Mesothelial cell of epicardium (in vitro differentiated cells): ENCODE data around the gene POLDIP2. TPM values are rescaled to one million over a fixed set of nuclear protein-coding genes. Genes with fewer than 3 reads are reported as not detected.

ENCODE experiments used
- DNase-seq, 2 experiments: peaks; one replicate each; pipeline ENCODE4 v3.0.0; 2021; ENCODE audit warnings: low spot score in 2 of 2; ENCODE audit not compliant: unreplicated experiment in 2 of 2
- H3K27ac Mint-ChIP-seq: 2 replicates; pipeline ENCODE4 v1.8.0; 2021; ENCODE audit warnings: mixed read lengths
- H3K27me3 Mint-ChIP-seq: 2 replicates; pipeline ENCODE4 v1.8.0; 2021; ENCODE audit warnings: low read depth, mixed read lengths
- H3K36me3 Mint-ChIP-seq: 2 replicates; pipeline ENCODE4 v1.8.0; 2021; ENCODE audit warnings: mixed read lengths
- H3K4me1 Mint-ChIP-seq: 2 replicates; pipeline ENCODE4 v1.8.0; 2021; ENCODE audit warnings: mixed read lengths
- H3K4me3 Mint-ChIP-seq: 2 replicates; pipeline ENCODE4 v1.8.0; 2021; ENCODE audit warnings: mild to moderate bottlenecking, moderate library complexity, mixed read lengths
- H3K9me3 Mint-ChIP-seq: 2 replicates; pipeline ENCODE4 v1.8.0; 2021; ENCODE audit warnings: mixed read lengths
- CTCF ChIP-seq: fragments of 200-600 bp; sonication (generic); IDR thresholded peaks from one replicate; pipeline ENCODE4 v1.5.0; 2021; ENCODE audit warnings: antibody characterized with exemption; ENCODE audit not compliant: unreplicated experiment
- total RNA-seq: library from RNA; stranded (reverse); gene quantifications from 3 replicates; pipeline ENCODE4 v1.2.1, GENCODE V29; 2021

Gene POLDIP2, protein sequence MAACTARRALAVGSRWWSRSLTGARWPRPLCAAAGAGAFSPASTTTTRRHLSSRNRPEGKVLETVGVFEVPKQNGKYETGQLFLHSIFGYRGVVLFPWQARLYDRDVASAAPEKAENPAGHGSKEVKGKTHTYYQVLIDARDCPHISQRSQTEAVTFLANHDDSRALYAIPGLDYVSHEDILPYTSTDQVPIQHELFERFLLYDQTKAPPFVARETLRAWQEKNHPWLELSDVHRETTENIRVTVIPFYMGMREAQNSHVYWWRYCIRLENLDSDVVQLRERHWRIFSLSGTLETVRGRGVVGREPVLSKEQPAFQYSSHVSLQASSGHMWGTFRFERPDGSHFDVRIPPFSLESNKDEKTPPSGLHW
- 60.8 to 61.0 TPM (median 60.9 TPM) in 3 replicates for total RNA-seq

- H3K36me3 Mint-ChIP-seq: peaks cover 19% of the 10 kb centered on the region
Observed at GRCh38 chr17:28357061-28357900, at the start of gene POLDIP2. Gene POLDIP2, minus strand, starts transcription at chr17:28357527. Its CDS starts 79 bp downstream, at chr17:28357448.

GRCh38 chr17:28406473-28406814 lies 49.1 kb upstream of the POLDIP2 start:
- Mint-ChIP-seq H3K27ac (peak overlapping the region; percentile 77), H3K36me3 (no peaks in the 10 kb centered on the region), H3K27me3 (no peaks in the 10 kb centered on the region), H3K4me1 (peaks cover 29% of the 10 kb centered on the region), H3K9me3 (no peaks in the 10 kb centered on the region), H3K4me3 (peak overlapping the region; percentile 74)
- no peak for DNase-seq
- TF ChIP-seq CTCF: no peak

More at GRCh38 chr17:28357061-28357900, at the start of gene POLDIP2:
- no peak for TF ChIP-seq CTCF
- Mint-ChIP-seq H3K27me3 (no peaks in the 10 kb centered on the region), H3K4me1 (peaks cover 24% of the 10 kb centered on the region), H3K27ac (peak within 1 kb of the TSS; percentile 96), H3K9me3 (no peaks in the 10 kb centered on the region), H3K4me3 (peak within 1 kb of the TSS; percentile 95)
- peak; percentile 86 to 93 for DNase-seq

- H3K4me3 Mint-ChIP-seq: peak within 1 kb of the TSS; percentile 79
- TF ChIP-seq CTCF: no peak
- peak within 1 kb of the TSS; percentile 77 for H3K27ac Mint-ChIP-seq
- peak in 1 of 2 experiments; percentile 62 for DNase-seq
- peaks cover 29% of the 10 kb centered on the region for H3K4me1 Mint-ChIP-seq
- no peaks in the 10 kb centered on the region for H3K27me3 Mint-ChIP-seq
- H3K9me3 Mint-ChIP-seq: no peaks in the 10 kb centered on the region
- H3K36me3 Mint-ChIP-seq: peaks cover 5% of the 10 kb centered on the region
Observed at GRCh38 chr17:28405632-28406472, 48.5 kb upstream of the POLDIP2 start, which contains the start of gene SLC46A1. Gene SLC46A1, minus strand, starts transcription at chr17:28406212. Its CDS starts 98 bp downstream, at chr17:28406114.

DNA sequence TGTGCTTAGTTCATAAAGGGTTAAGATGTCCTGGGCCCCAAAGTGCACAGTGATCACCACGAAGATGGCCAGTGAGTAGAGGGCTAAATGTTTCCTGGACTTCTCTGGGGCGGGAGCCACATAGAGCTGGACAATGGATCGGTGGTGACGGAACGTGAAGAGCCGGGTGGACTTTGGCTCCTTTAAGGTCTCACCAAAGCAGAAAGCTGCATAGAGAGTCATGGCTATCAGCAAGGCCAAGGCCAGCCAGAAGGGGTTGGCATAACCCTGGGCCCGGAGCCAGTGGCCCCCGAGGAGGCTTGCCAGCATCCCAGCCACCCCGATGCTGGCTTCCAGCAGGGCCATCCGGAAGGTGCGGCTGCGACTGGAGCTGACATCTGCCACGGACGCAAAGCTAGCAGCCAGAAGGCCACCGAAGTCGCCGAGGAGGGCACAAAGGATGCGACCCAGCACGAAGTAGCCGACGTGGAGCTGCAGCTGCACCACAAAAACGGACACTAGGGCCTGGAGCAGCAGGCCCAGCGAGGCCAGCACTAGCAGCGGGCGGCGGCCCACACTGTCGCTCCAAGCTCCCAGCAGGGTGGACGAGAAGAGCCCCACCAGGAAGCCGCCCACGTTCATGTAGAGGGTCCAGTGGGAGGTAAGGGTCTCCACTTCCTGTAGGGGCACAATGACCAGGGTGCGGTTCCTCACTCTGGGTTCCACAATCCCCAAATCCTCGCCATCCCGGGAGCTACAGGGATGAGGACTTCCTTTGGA lies 47.7 kb upstream of the POLDIP2 start:
- no peak for TF ChIP-seq CTCF
- Mint-ChIP-seq H3K9me3 (no peaks in the 10 kb centered on the region), H3K4me1 (peaks cover 29% of the 10 kb centered on the region), H3K36me3 (peaks cover 5% of the 10 kb centered on the region), H3K27ac (no peak overlapping the region), H3K27me3 (no peaks in the 10 kb centered on the region), H3K4me3 (peak overlapping the region; percentile 79)
- DNase-seq: no peak

GRCh38 chr17:28404461-28404811 lies 47.1 kb upstream of the POLDIP2 start:
- H3K4me3 Mint-ChIP-seq: peak overlapping the region; percentile 79
- TF ChIP-seq CTCF: no peak
- peaks cover 5% of the 10 kb centered on the region for H3K36me3 Mint-ChIP-seq
- H3K9me3 Mint-ChIP-seq: no peaks in the 10 kb centered on the region
- DNase-seq: no peak
- H3K27me3 Mint-ChIP-seq: no peaks in the 10 kb centered on the region
- no peak overlapping the region for H3K27ac Mint-ChIP-seq
- H3K4me1 Mint-ChIP-seq: peaks cover 29% of the 10 kb centered on the region
